DMS 273 (cell line): Measurements from ENCODE around the gene PELI1.
A peak's percentile ranks its signal among the peaks of the same experiment; 100 is the strongest.

Experiments
- DNase-seq: peaks from one replicate; lab custom pipeline; 2025; ENCODE audit not compliant: unreplicated experiment; lab: John Stamatoyannopoulos, UW

The PELI1 gene

DNA sequence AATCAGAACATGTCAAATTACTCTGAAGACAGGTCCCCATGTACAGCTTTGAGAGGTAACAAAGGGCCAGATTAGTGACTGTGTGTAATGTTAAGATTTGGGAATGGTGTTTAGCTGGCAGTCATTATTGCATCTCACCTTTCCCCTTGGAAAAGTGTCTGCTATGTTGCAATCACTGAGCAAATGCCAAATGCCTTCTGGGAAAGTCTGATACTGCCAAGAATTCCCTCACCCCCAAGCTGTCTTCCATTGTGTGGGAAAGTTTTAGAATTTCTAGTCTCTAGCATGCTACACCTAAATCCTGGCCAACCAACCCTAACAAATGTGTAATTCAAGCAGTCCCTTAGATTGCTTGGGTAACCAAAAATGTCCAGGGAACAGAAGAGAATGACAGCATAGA, 13.6 kb upstream of the PELI1 start:
- peak; percentile 14 for DNase-seq

DNA sequence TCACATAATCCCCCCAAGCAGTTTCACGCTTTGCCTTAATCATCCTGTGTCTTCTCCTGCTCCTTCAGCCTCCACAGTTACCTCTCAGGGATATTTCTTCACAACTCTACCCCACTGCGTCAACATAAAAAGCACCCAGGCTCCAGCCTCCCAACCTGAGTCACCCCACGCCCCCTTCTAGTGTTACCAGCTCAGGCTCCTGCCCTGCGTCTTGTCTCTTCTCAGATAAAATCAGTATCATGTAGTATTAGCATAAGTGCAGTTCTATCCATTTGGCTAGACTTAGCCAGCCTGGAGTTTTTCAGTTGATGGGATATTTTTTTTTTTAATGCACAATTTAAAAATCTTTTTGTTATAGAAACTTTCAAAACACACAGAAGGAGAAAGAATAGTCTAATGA, 9.6 kb upstream of the PELI1 start:
- DNase-seq, result no peak

GRCh38 chr2:64151476-64151875, 7.3 kb upstream of the PELI1 start:
- no peak for DNase-seq

GRCh38 chr2:64145714-64146113, 1.5 kb upstream of the PELI1 start:
- no peak for DNase-seq

GRCh38 chr2:64145119-64145518, 899 bp upstream of the PELI1 start:
- DNase-seq, result no peak

DNA sequence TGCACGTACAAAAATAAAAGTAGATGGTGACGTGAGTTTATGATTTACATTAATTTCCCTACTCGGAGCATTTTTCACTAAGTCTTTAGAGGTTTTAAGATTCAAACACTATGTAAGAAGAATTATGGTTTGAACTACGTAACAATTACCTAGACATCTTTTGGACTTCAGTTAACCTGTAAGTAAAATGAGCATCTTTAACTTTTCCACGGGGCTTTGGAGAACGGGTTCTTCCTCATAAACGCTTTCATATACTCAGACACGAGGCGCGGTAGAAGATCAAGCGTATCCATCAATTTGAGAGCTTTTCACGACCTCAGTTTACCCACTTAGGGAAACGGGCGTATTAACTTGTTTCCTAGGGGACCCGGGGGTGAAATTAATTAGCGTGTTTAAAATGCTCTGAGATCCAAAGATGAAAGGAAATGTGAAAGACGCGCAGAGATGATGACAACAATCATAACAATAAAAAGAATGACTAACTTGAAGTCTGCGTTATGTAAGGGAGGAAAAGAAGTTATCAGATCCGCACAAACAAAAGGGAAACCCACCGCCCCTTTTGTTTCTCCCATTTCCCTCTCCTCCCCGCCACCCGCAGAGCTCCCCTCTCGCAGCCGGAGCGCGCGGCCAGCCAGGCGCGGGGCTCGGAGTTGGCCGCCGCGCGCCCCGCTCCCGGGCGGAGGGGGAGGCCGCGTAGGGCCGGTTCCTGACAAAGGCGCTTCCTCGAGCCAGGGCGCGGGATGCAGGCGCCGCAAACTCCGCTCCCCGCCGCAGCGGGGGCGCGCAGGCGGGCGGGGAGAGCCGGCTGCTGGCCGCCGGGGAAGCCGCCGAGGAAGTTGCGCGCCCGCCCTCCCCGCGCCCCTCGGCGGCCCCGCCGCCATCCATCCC, 807 bp downstream of the PELI1 start:
- peak; percentile 78 for DNase-seq

- DNase-seq, result no peak
Observed at GRCh38 chr2:64142741-64143168, 1.5 kb downstream of the PELI1 start.

GRCh38 chr2:64141674-64142405, 2.4 kb downstream of the PELI1 start:
- no peak for DNase-seq

DNA sequence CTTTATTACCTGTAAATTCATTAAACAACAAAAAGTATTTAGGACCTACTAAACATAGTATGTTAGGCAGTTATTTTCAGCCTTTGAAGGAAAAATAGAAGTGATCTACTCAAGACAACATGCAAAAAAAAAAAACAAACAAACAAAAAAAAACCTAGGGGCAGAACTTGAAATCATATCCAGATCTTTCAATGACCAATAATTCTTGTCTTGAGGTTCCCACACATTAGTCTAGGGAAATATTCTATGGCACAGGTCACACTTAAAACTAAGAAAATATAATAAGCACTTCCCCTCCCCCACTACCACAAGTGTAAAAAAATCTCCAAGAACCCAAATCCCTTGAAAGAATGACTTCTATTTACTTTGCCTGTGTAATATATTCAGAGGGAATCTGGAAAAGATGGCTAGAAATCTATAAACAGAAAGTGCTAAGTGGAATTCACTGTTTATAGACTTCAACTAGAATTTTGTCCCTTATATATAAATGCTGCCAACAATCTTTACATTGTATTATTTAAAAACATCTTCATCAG, 3.5 kb downstream of the PELI1 start:
- DNase-seq, result no peak

GRCh38 chr2:64139956-64140355, 4.3 kb downstream of the PELI1 start:
- DNase-seq, result no peak

- DNase-seq, result no peak
Observed at GRCh38 chr2:64137996-64138395, 6.2 kb downstream of the PELI1 start.

- no peak for DNase-seq
Observed at GRCh38 chr2:64137567-64137966, 6.7 kb downstream of the PELI1 start.

- DNase-seq, result no peak
Observed at GRCh38 chr2:64135421-64135820, 8.8 kb downstream of the PELI1 start.

GRCh38 chr2:64134813-64135212, 9.4 kb downstream of the PELI1 start:
- no peak for DNase-seq

GRCh38 chr2:64133828-64134227, 10.4 kb downstream of the PELI1 start:
- no peak for DNase-seq

- no peak for DNase-seq
Observed at GRCh38 chr2:64133354-64133753, 10.9 kb downstream of the PELI1 start.

DNA sequence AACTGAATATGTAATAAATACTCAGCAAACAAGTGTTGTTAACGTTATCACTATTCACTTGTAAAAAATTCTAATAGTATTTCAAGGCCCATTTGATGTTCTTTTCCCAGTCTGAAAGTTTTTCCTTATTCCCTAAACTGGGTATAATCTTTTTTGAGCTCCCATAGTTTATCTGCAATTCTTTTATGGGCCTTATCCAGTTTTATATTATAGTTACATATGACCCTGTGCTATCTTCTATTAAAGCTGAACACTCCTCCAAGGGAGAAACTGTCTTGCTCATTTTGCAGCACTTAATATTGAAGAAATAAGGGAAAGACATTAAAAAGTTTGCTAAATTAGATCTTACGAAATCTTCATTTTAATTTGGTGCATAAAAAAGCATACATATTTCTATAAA, 13.9 kb downstream of the PELI1 start:
- DNase-seq, result no peak

GRCh38 chr2:64128943-64129391, 15.3 kb downstream of the PELI1 start:
- no peak for DNase-seq

DNA sequence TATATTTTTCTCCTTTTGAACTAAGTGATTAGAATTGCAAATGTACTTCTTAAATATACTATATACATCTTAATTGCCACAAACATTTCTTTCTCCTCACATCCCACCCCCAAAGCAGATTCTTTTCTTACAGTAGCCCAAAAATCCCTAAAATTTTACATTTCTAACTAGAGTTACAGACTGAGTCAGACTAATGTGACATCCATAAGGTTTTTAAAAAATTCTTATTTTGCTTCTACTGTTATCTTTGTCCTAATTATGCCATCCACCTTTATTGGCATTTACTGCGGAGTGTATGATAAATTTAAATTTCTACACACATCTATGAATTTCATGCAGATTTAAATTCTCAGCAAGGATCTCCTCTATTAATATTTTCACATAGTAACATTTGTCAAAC, 15.8 kb downstream of the PELI1 start:
- no peak for DNase-seq

DNA sequence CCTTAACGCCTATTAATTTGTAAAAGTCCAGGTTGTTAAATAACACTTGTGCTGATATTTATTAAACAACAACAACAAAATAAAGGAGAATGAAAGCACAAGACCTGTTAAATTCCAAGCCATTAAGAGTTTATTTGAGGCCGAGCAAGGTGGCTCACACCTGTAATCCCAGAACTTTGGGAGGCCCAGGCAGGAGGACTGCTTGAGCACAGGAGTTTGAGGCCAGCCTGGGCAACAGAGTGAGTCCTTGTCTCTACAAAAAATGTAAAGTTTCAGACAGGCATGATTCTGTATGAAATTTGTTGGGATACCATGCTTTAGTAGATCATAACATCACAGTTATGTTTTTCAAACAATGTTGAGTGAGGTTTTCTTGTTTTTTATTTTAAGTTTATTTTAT, 17.1 kb downstream of the PELI1 start:
- DNase-seq, result no peak

- DNase-seq, result no peak
Observed at GRCh38 chr2:64126601-64127000, 17.6 kb downstream of the PELI1 start.

- no peak for DNase-seq
Observed at GRCh38 chr2:64124571-64124970, 19.6 kb downstream of the PELI1 start.
